Tibial artery (tissue), 4 donors: ENCODE results near the gene ABR.
"Not testable (repeated sequence)": the region's sequence is repeated elsewhere in the genome, so short reads cannot be mapped to it uniquely, and the experiment has no call there.

Experiments used
- DNase-seq, 2 donors: peaks; one replicate each; pipeline ENCODE4 v3.0.0-alpha.2; 2019
- H3K27ac ChIP-seq, 2 donors: fragments of 200-600 bp; sonication (generic) in 1 of 2; 1 replicate in 1 of 2; 2 replicates in 1 of 2; pipeline ENCODE4 v1.5.1; 2018 to 2019; ENCODE audit warnings: mild to moderate bottlenecking in 1 of 2
- H3K27me3 ChIP-seq, 2 donors: fragments of 200-600 bp; sonication (generic) in 1 of 2; one replicate each; pipeline versions ENCODE4 v1.5.1 to v1.6.0; 2016 to 2019
- H3K36me3 ChIP-seq, 3 donors: fragments of 200-600 bp; sonication (generic) in 2 of 3; one replicate each; pipeline ENCODE4 v1.5.1; 2016 to 2019; ENCODE audit warnings: mild to moderate bottlenecking in 2 of 3
- H3K4me1 ChIP-seq, 4 donors: fragments of 200-600 bp; sonication (generic) in 2 of 4; 1 replicate in 3 of 4; 2 replicates in 1 of 4; pipeline ENCODE4 v1.5.1; 2016 to 2019
- H3K4me3 ChIP-seq, 2 donors: fragments of 200-600 bp; sonication (generic) in 1 of 2; 1 replicate in 1 of 2; 2 replicates in 1 of 2; pipeline ENCODE4 v1.5.1; 2018 to 2019; ENCODE audit warnings: mild to moderate bottlenecking in 2 of 2
- H3K9me3 ChIP-seq, 3 donors: fragments of 200-600 bp; sonication (generic) in 1 of 3; one replicate each; pipeline ENCODE4 v1.5.1; 2016 to 2019
- intact Hi-C: fragments of 100-400 bp; cut with DNase I; formaldehyde crosslinking; loops from one replicate; pipeline ENCODE4 v1.15.0; 2023; ENCODE audit warnings: low total_unique reads
- TF ChIP-seq, protein P1 (sequence below), 2 experiments: fragments of 200-600 bp in 1 of 2; fragments of 450-650 bp in 1 of 2; IDR thresholded peaks; one replicate each; pipeline ENCODE4 v1.5.1; 2017 to 2019; ENCODE audit warnings: antibody characterized with exemption in 2 of 2, mild to moderate bottlenecking in 1 of 2, moderate library complexity in 1 of 2

ABR gene

DNA sequence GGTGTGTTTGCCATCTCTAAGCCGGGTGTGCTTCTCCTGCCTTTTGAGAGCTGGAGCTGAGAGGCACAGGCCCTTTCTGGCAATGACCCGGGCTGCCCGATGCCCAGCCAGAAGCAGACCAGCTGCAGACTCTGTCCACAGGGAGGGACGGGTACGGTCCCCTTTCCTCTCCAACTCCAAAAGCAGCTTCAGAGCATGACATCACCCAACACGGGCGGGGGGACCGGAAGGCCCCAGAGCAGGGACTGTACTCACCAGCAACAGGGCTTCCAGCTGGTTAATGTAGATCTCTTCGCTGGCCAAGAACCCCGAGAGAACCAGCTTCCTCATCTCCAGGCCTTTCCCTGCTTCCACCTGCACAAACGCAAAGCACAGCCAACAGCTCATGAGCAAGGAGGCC, 79.4 kb downstream of the ABR start:
- Histone ChIP-seq H3K9me3 (no peaks in the 10 kb centered on the region), H3K4me1 (peaks cover 0 to 47% (median 26%) of the 10 kb centered on the region in 4 donors), H3K27ac (no peak overlapping the region), H3K27me3 (no peaks in the 10 kb centered on the region), H3K4me3 (no peak overlapping the region), H3K36me3 (peaks cover 5 to 52% (median 39%) of the 10 kb centered on the region in 3 donors)
- no peak for DNase-seq
- intact Hi-C loops, result no loop called here
- TF ChIP-seq, protein P1, sequence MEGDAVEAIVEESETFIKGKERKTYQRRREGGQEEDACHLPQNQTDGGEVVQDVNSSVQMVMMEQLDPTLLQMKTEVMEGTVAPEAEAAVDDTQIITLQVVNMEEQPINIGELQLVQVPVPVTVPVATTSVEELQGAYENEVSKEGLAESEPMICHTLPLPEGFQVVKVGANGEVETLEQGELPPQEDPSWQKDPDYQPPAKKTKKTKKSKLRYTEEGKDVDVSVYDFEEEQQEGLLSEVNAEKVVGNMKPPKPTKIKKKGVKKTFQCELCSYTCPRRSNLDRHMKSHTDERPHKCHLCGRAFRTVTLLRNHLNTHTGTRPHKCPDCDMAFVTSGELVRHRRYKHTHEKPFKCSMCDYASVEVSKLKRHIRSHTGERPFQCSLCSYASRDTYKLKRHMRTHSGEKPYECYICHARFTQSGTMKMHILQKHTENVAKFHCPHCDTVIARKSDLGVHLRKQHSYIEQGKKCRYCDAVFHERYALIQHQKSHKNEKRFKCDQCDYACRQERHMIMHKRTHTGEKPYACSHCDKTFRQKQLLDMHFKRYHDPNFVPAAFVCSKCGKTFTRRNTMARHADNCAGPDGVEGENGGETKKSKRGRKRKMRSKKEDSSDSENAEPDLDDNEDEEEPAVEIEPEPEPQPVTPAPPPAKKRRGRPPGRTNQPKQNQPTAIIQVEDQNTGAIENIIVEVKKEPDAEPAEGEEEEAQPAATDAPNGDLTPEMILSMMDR (IDR thresholded peaks at IDR 0.05), result no peak

DNA sequence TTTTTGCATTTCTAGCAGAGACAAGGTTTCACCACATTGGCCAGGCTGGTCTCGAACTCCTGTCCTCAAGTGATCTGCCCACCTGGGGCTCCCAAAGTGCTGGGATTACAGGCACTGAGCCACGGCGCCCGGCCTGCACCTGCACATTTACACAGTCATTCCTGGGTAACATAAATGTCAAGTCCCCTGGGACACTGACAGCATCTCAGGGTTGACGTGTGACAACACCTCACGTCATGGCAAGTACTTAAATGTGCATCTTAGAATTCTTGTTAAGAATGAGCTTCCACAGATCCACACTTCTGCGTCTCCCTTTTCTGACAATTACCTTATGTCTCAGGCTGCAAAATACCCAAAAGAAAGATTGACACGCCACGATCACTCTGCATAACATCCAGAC, 80.5 kb downstream of the ABR start:
- TF ChIP-seq, protein P1 (IDR thresholded peaks at IDR 0.05), result no peak
- Histone ChIP-seq H3K27ac (no peak overlapping the region), H3K27me3 (no peaks in the 10 kb centered on the region), H3K4me3 (no peak overlapping the region), H3K4me1 (peaks cover 0 to 35% (median 16%) of the 10 kb centered on the region in 4 donors), H3K36me3 (peaks cover 15 to 62% (median 49%) of the 10 kb centered on the region in 3 donors), H3K9me3 (no peaks in the 10 kb centered on the region)
- intact Hi-C loops, result no loop called here
- DNase-seq, result no peak

DNA sequence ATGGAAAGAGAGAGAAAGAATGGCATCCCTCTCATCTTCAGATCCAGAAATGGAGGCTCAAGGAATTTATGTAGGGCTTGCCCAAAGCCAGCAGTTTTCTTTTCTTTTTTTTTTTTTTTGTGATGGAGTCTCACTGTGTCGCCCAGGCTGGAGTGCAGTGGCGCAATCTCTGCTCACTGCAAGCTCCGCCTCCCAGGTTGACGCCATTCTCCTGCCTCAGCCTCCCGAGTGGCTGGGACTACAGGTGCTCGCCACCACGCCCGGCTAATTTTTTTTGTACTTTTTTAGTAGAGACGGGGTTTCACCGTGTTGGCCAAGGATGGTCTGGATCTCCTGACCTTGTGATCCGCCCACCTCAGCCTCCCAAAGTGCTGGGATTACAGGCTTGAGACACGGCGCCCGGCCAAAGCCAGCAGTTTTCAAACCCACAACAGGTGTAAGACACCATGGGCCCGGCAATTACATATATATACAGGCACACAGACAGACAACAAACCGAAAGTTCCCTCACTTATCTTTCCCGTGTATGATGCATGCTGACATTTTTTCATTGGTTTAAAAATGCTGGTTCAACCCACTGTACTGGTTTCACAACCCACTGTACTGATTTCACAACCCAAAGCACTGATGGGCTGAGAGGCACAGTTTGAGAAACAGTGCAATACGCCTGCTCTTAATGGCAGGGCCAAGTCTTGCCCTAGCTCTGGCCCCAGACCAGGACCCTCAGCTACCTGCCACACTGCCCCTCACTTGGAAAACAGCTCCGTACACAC, 81.6 kb downstream of the ABR start:
- DNase-seq, intact Hi-C loops, H3K27ac ChIP-seq, H3K9me3 ChIP-seq, H3K27me3 ChIP-seq, H3K4me3 ChIP-seq: not testable (repeated sequence)
- Histone ChIP-seq H3K36me3 (peaks cover 20 to 73% (median 53%) of the 10 kb centered on the region in 3 donors), H3K4me1 (peaks cover 0 to 25% (median 7%) of the 10 kb centered on the region in 4 donors)

DNA sequence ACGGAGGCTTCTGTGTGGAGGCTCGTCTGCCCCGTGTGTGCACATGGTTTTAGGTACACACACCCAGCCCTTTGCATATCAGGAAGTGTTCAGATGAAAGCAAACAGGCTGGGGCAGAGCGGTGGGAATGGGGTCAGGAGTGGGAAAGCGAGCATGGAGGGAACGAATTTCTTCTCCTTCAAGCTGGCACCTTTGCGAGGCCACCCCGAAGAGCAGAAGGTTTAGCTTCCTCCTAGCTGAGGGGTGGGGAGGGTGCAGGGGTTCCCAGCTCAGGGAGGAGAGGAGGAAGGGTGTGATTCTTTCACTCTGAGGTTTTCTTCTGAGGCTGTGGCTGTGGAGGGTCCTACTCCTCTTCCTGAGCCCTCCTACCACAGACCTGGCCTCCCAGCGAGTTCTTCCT, 83.6 kb downstream of the ABR start:
- Histone ChIP-seq H3K27me3 (no peaks in the 10 kb centered on the region), H3K27ac (no peak overlapping the region), H3K36me3 (peaks cover 35 to 92% (median 67%) of the 10 kb centered on the region in 3 donors), H3K9me3 (no peaks in the 10 kb centered on the region), H3K4me3 (no peak overlapping the region), H3K4me1 (peaks cover 0 to 33% (median 5%) of the 10 kb centered on the region in 4 donors)
- DNase-seq, result no peak
- intact Hi-C loops, result no loop called here
- TF ChIP-seq, protein P1 (IDR thresholded peaks at IDR 0.05), result no peak

- H3K9me3 ChIP-seq, result no peaks in the 10 kb centered on the region
- TF ChIP-seq, protein P1 (IDR thresholded peaks at IDR 0.05), result no peak
- intact Hi-C loops, result no loop called here
- no peak overlapping the region for H3K4me3 ChIP-seq
- no peaks in the 10 kb centered on the region for H3K27me3 ChIP-seq
- DNase-seq, result no peak
- H3K27ac ChIP-seq, result no peak overlapping the region
- peaks cover 39 to 96% (median 67%) of the 10 kb centered on the region in 3 donors for H3K36me3 ChIP-seq
- H3K4me1 ChIP-seq, result peaks cover 0 to 36% (median 8%) of the 10 kb centered on the region in 4 donors
Measured at GRCh38 chr17:1095853-1096173, 84.0 kb downstream of the ABR start.

GRCh38 chr17:1095090-1095852, 84.5 kb downstream of the ABR start:
- Histone ChIP-seq H3K4me1 (peaks cover 0 to 41% (median 13%) of the 10 kb centered on the region in 4 donors), H3K9me3 (no peaks in the 10 kb centered on the region), H3K27me3 (no peaks in the 10 kb centered on the region), H3K36me3 (peaks cover 40 to 97% (median 67%) of the 10 kb centered on the region in 3 donors), H3K4me3 (no peak overlapping the region), H3K27ac (no peak overlapping the region)
- TF ChIP-seq, protein P1 (IDR thresholded peaks at IDR 0.05), result no peak
- DNase-seq, result peak in 1 of 2 donors; percentile 57
- intact Hi-C loops, result no loop called here
